ENCODE results near the gene GCN1.

Gene GCN1

GRCh38 chr12:120139958-120140357 is 54.6 kb downstream of the GCN1 start:
- DNase-seq (ENCODE audit: low read depth) = no peak

- no peak for DNase-seq (ENCODE audit: low read depth)
Observed at GRCh38 chr12:120138366-120138765, 56.1 kb downstream of the GCN1 start.

- no peak for DNase-seq (ENCODE audit: low read depth)
Observed at GRCh38 chr12:120137833-120138232, 56.7 kb downstream of the GCN1 start.

GRCh38 chr12:120136093-120136770 is 58.3 kb downstream of the GCN1 start:
- DNase-seq (ENCODE audit: low read depth) = no peak

- no peak for DNase-seq (ENCODE audit: low read depth)
Observed at GRCh38 chr12:120134307-120134980, 60.1 kb downstream of the GCN1 start.

GRCh38 chr12:120132863-120133385 is 61.6 kb downstream of the GCN1 start:
- DNase-seq (ENCODE audit: low read depth) = no peak

- DNase-seq (ENCODE audit: low read depth) = no peak
Observed at GRCh38 chr12:120132054-120132836, 62.3 kb downstream of the GCN1 start.

- DNase-seq (ENCODE audit: low read depth) = no peak
Observed at GRCh38 chr12:120131116-120131515, 63.4 kb downstream of the GCN1 start.

GRCh38 chr12:120130011-120130410 is 64.5 kb downstream of the GCN1 start:
- DNase-seq (ENCODE audit: low read depth) = no peak

GRCh38 chr12:120126635-120127005 is 67.9 kb downstream of the GCN1 start:
- no peak for DNase-seq (ENCODE audit: low read depth)

GRCh38 chr12:120125792-120126634 is 68.5 kb downstream of the GCN1 start:
- DNase-seq (ENCODE audit: low read depth) = no peak

- DNase-seq (ENCODE audit: low read depth) = no peak
Observed at GRCh38 chr12:120125029-120125428, 69.5 kb downstream of the GCN1 start.

- DNase-seq (ENCODE audit: low read depth) = no peak
Observed at GRCh38 chr12:120121766-120122293, 72.7 kb downstream of the GCN1 start.

GRCh38 chr12:120121343-120121742 is 73.2 kb downstream of the GCN1 start:
- DNase-seq (ENCODE audit: low read depth) = no peak

GRCh38 chr12:120119271-120119973 is 75.1 kb downstream of the GCN1 start:
- DNase-seq (ENCODE audit: low read depth) = no peak

GRCh38 chr12:120118321-120119061 is 76.0 kb downstream of the GCN1 start:
- DNase-seq (ENCODE audit: low read depth) = no peak

- DNase-seq (ENCODE audit: low read depth) = no peak
Observed at GRCh38 chr12:120117961-120118320, 76.6 kb downstream of the GCN1 start.

- peak; percentile 96 for DNase-seq (ENCODE audit: low read depth)
Observed at GRCh38 chr12:120116792-120117651, 77.5 kb downstream of the GCN1 start.

GRCh38 chr12:120116441-120116791 is 78.1 kb downstream of the GCN1 start, which contains the start of gene RAB35:
RAB35 (minus strand) TSS chr12:120116753; CDS start chr12:120116650, 103 bp downstream.
- no peak for DNase-seq (ENCODE audit: low read depth)

All from stimulated activated CD8-positive, alpha-beta memory T cell treated with anti-CD3 and anti-CD28 coated beads, Interleukin-4, amount 100 ng/mL, for 24 hours (primary cell).